GM12892 (cell line): ENCODE data around the gene USP38.
"Not testable (repeated sequence)": the region's sequence is repeated elsewhere in the genome, so short reads cannot be mapped to it uniquely, and the experiment has no call there.

Experiments used
- DNase-seq: peaks from one replicate; pipeline ENCODE4 v3.0.0; 2011; ENCODE audit not compliant: insufficient read length
- FAIRE-seq: peaks from 2 replicates; lab custom pipeline; 2011; peaks lifted over from hg19 to GRCh38; lab: Jason Lieb, UNC
- POLR2A ChIP-seq: IDR thresholded peaks from 2 replicates; pipeline ENCODE4 v1.6.1; 2011; ENCODE audit warnings: low read depth, low read length, control low read depth
- POLR2AphosphoS5 ChIP-seq: IDR thresholded peaks from 2 replicates; pipeline ENCODE4 v1.6.1; 2011; ENCODE audit warnings: low read depth, low read length, control low read depth
- TAF1 ChIP-seq: IDR thresholded peaks from 2 replicates; pipeline ENCODE4 v1.6.1; 2011; ENCODE audit warnings: low read depth, mild to moderate bottlenecking, control low read depth, low read length, borderline replicate concordance

The USP38 gene

GRCh38 chr4:143248827-143249226 lies 64.1 kb downstream of the USP38 start:
- DNase-seq, result no peak
- no peak for TF ChIP-seq POLR2A
- TF ChIP-seq TAF1, result no peak
- TF ChIP-seq POLR2AphosphoS5, result no peak
- FAIRE-seq, result no peak

- TF ChIP-seq TAF1 (no peak), POLR2AphosphoS5 (no peak), POLR2A (no peak)
- FAIRE-seq, result no peak
- no peak for DNase-seq
Observed at GRCh38 chr4:143250617-143251016, 65.9 kb downstream of the USP38 start.

GRCh38 chr4:143251348-143251747 lies 66.6 kb downstream of the USP38 start:
- DNase-seq (no peak), FAIRE-seq (no peak)
- TF ChIP-seq POLR2A (no peak), TAF1 (no peak)

- no peak for FAIRE-seq
- DNase-seq, result no peak
- no peak for TF ChIP-seq POLR2AphosphoS5
- no peak for TF ChIP-seq POLR2A
- TF ChIP-seq TAF1, result no peak
Observed at GRCh38 chr4:143251779-143252178, 67.1 kb downstream of the USP38 start.

- DNase-seq (no peak), FAIRE-seq (no peak)
- TF ChIP-seq POLR2AphosphoS5 (no peak), POLR2A (no peak), TAF1 (no peak)
Observed at GRCh38 chr4:143252478-143252877, 67.8 kb downstream of the USP38 start.

- DNase-seq, result no peak
- no peak for TF ChIP-seq POLR2AphosphoS5
- no peak for TF ChIP-seq POLR2A
- no peak for TF ChIP-seq TAF1
- FAIRE-seq, result no peak
Observed at GRCh38 chr4:143253166-143253565, 68.4 kb downstream of the USP38 start.

GRCh38 chr4:143254491-143255226 lies 69.9 kb downstream of the USP38 start:
- FAIRE-seq, result no peak
- DNase-seq, result no peak
- TF ChIP-seq POLR2AphosphoS5 (no peak), POLR2A (no peak), TAF1 (no peak)

GRCh38 chr4:143256456-143256855 lies 71.7 kb downstream of the USP38 start:
- TF ChIP-seq TAF1, result no peak
- no peak for TF ChIP-seq POLR2AphosphoS5
- no peak for TF ChIP-seq POLR2A
- no peak for FAIRE-seq
- no peak for DNase-seq

- DNase-seq, result no peak
- no peak for FAIRE-seq
- TF ChIP-seq TAF1, result no peak
- TF ChIP-seq POLR2A, result no peak
- no peak for TF ChIP-seq POLR2AphosphoS5
Observed at GRCh38 chr4:143257356-143257755, 72.6 kb downstream of the USP38 start.

GRCh38 chr4:143260750-143261149 lies 76.0 kb downstream of the USP38 start:
- FAIRE-seq (no peak), DNase-seq (no peak)
- TF ChIP-seq POLR2AphosphoS5 (no peak), POLR2A (no peak), TAF1 (no peak)

GRCh38 chr4:143262838-143263237 lies 78.1 kb downstream of the USP38 start:
- TF ChIP-seq TAF1 (no peak), POLR2A (no peak), POLR2AphosphoS5 (no peak)
- DNase-seq (no peak), FAIRE-seq (no peak)

GRCh38 chr4:143267690-143268089 lies 83.0 kb downstream of the USP38 start:
- FAIRE-seq, result not testable (repeated sequence)

GRCh38 chr4:143270256-143270838 lies 85.6 kb downstream of the USP38 start:
- TF ChIP-seq POLR2A (no peak), POLR2AphosphoS5 (no peak), TAF1 (no peak)
- no peak for DNase-seq
- FAIRE-seq, result no peak

More at GRCh38 chr4:143267690-143268089, 83.0 kb downstream of the USP38 start:
- not testable (repeated sequence) for DNase-seq
